HG02588 (cell line): Measurements from ENCODE around the gene ZNF586.
"Not testable (repeated sequence)": the region's sequence is repeated elsewhere in the genome, so short reads cannot be mapped to it uniquely, and the experiment has no call there.

Source experiments
- ATAC-seq: cut with Tn5 transposase; IDR thresholded peaks from one replicate; pipeline ENCODE4 v1.9.1; 2021; ENCODE audit warnings: mild to moderate bottlenecking, moderate library complexity; ENCODE audit not compliant: unreplicated experiment

ZNF586 gene

DNA sequence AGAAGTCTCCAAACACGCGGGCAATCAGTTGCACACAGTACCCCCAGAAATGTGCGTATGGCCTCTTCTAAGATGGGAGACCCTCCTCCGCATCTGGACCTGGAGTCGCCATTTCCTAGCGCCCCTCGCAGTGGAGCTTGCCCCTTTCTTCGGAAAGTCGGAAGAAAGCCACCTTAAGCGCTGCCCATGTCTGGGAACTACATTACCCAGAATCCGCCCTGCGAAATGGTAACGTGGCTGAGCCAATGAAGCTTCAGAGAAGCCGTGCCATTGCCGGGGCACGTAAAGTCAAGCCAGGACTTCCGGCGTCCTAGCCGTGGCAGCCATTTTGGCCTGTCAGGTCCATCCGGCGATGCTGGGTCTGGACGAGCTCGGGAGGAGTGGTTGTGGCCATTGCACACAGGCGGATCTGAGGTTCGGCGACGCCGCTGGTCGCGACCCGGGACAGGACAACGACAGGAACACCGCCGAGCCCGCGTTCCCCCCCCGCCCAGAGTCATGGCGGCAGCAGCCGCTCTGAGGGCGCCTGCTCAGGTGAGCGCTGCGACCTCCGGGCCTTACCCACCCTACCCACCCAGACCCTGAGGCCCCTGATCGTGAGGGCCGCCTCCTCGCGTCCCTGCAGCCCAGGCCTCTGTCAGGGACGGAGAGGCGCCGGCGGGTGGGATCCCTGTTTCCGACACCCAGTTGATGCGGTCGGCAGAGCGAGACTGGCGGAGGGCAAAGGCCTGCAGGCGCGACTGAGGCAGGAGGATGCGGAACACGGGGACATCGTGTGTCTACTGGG lies at the start of gene ZNF586:
ZNF586 (plus strand) TSS at position 332 of the 787 bp plus-strand sequence; CDS start at position 499, 167 bp downstream.
- ATAC-seq = peak; percentile 97

DNA sequence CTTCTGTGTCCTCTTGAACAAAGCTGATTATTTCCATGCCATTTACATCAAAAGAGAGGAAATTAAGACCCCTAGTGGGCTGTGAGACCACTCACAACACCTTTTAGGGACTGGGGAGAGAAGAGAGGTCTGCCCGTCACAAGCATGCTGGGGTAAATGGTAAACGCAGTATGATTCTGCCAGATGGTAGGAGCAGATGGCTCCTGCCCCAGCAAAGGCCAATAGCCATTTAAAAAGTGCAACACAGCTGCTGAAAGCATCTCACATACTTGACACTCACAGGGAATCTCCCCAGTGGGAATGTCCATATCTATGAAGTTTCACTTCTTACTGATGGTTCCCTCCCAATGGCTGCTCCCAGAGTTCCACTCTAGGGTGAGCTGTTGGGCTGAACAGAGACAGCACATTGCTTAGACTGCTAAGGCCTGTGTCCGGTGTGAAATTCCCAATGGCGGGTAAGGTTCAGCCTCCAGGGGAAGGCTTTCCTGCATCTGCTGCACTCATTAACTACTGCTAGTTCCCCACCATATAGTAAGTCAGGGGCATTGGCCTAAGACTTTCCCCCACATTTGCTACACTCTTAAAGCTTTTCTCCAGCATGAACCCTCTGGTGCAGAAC lies 49.5 kb upstream of the ZNF586 start:
- no peak for ATAC-seq

DNA sequence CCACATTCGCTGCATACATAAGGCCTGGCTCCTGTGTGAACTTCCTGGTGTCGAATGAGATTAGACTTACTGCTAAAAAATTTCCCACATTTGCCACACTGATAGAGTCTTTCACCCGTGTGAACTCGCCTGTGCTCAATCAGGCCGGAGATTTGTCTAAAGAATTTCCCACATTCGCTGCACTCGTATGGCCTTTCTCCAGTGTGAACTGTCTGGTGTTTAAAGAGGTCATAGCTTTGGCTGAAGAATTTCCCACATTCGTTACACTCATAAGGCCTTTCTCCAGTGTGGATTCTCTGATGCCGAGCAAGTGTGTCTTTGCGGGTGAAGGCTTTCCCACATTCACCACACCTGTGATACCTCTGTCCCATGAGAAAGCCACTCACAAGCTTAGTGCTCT lies 48.6 kb upstream of the ZNF586 start:
- no peak for ATAC-seq

DNA sequence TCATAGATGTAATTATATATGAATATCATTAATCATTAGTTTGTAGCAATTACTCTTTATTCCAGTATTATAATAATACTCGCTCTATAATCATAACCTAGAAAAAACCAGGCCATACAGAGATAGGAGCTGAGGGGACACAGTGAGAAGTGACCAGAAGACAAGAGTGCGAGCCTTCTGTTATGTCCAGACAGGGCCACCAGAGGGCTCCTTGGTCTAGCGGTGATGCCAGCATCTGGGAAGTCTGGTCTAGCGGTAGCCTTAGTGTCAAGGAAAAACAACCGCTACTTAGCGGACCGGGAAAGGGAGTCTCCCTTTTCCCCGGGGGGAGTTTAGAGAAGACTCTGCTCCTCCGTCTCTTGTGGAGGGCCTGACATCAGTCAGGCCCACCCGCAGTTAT lies 31.2 kb upstream of the ZNF586 start:
- ATAC-seq = not testable (repeated sequence)

DNA sequence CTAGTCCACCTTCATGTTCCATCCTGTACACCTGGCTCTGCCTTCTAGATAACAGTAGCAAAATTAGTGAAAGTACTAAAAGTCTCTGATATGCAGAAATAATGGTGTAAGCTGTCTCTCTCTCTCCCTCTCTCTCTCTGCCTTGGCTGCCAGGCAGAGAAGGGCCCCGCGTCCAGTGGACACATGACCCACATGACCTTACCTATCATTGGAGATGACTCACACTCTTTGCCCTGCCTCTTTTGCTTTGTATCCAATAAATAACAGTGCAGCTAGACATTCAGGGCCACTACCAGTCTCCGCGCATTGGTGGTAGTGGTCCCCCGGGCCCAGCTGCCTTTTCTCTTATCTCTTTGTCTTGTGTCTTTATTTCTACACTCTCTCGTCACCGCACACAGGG lies 30.7 kb upstream of the ZNF586 start:
- ATAC-seq = not testable (repeated sequence)

DNA sequence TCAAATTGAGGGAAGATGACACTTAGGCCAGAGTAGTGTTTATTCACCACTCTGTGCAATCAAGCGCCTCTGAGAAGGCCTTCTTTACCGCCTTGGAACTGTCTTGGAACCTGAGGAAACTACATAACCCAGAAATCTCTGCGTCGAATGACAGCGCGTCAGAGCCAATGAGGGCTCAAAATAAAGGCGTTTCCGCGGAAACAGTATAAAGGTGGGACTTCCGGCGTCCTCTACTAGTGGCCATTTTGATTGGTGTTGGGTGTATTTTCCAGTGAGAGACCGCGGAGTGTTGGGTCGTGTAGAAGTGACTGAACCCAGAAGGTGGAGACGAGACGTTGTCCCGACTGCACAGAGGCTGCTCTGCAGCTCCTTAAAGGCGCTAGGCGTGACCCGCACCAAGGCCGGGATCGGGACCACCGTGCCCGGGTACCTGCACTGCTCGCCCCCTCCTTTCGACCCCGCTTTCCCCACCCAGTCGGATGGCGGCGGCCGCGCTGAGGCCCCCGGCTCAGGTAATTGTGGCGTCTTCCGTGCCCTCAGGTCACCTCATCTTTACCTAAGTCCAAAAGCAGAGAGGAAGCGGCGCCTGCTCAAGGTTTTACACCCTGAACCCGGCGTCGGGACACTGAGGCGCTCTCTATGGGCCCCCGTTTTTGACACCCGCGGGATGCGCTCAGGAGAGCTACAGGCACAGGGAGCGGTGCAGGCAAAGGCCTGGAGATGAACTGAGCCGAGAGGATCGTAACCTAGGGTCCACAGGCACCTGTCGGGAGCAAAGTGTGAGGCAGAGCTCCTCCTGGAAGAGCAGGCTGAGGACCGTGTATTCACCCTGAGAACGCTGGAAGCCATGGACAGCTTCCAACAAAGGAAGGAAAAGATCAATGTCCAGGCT lies 22.6 kb upstream of the ZNF586 start, which contains the start of gene ZNF776:
ZNF776 (plus strand) TSS at position 236 of the 892 bp plus-strand sequence; CDS start at position 480, 244 bp downstream.
- ATAC-seq = peak; percentile 97

DNA sequence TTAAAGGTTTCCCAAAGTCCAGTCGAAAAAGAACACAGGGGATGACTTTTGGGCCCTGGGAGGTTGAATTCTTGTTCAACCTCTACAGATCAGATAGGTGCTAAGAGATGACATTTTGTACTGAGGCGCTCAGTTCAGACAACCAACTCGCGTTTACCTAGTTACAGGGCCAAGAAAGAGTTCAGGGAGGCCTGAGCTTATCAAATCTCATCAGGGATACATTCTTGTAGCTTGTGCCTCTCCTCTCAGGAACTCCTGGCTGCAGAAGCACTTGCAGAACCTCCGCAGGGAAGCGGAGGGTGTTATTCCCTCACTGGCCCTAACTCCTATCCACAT lies 22.0 kb upstream of the ZNF586 start:
- ATAC-seq = no peak

DNA sequence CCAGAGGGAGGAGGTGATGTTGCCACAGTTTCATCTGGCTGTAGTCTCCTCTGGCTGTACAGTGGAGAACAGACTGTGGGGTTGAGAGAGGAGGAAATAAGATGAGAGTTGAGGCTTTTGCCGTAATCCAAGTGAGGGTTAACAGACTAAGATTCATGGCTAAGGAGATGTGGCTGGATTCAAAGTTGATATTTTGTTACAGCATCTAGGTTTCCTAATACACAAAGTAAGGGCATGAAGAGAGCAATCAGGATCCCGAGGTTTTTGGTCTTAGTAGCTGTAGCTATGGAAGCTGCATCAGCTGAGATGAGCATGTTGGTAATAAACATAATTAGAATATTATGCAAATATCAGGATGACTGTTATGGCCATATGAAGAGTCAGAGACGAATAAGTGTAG lies 21.4 kb upstream of the ZNF586 start:
- ATAC-seq = no peak

DNA sequence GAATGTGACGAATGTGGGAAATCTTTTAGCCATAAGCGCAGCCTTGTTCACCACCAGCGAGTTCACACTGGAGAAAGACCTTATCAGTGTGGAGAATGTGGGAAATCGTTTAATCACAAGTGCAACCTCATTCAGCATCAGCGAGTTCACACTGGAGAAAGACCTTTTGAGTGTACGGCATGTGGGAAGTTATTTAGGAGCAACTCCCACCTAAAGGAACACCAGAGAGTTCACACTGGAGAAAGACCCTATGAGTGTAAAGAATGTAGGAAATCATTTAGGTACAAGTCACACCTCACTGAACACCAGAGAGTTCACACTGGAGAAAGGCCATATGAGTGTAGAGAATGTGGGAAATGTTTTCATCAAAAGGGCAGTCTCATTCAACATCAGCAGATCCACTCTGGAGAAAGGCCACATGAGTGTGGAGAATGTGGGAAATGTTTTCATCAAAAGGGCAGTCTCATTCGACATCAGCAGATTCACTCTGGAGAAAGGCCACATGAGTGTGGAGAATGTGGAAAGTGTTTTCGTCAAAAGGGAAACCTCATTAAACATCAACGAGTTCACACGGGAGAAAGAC lies 15.3 kb upstream of the ZNF586 start:
- ATAC-seq = no peak

DNA sequence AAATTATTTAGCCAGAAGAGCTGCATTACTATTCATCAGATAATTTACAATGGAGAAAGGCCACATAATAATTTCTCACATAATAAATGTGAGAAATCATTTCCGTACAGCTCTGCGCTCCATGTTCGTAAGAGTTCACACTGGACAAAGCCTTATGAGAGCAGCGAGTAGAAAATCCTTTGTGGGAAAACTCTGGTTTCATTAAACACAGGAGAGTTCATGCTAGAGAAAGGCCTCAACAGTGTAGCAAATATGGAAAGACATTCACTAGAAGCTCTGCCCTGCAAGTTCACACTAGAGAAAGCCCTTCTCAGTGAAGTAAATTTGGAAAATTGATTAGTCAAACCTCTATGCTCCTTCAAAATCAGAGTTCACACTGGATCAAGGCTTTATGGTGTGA lies 14.4 kb upstream of the ZNF586 start:
- no peak for ATAC-seq

DNA sequence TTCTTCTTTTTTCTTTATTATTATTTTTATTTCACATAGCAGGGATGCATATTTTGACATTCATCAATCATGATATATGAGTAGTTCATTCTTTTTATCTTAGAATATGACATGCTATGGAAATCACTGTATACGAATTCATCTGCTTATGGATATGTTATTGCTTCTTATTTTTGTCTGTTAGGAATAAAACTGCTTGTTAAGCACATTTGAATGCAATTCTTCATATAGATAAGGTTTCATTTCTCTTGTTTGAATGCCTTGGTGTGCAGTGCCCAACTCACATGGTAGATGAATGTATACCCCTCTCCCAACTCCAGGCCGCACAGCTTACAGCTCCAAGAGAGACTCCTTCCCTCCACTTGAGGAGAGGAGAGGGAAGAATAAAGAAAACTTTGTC lies 11.5 kb upstream of the ZNF586 start:
- ATAC-seq = no peak

DNA sequence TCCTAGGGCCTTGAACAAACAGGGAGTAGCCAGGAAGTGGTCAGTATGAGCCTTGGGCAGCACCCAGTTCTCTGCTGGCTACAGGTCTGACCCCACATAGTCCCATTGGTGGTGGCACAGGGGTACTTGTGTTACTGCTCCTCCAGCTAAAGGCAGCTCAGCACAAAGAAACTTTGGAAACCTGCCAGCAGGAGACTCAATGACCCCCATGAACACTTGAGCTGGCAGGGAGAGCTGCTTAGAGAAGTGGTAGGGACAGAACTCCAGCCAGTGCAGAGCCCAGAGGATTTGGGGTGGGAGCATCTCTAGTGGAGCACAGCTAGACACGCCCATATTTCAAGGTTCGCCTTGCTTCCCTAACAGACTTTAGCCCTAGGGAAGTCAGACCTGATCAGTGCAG lies 10.4 kb upstream of the ZNF586 start:
- ATAC-seq = no peak

DNA sequence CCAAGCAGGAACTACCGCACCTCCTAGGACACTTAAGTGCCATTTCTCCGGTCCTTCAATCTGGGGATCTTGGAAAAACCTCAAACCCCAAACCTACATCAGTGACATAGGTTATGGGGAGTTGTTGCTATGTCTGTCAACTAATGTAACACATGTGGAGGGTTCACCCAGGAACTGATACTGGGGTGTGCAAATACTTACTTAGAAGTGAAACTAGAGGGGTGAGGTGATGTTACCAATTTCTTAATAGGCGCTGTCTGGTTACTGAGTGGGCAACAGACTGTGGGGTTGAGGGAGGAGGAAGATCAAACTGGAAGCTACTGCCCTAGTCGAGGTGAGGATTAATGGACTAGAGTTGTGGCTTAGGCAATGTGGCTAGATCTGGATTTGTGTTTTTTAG lies 1.9 kb downstream of the ZNF586 start:
- ATAC-seq = no peak

DNA sequence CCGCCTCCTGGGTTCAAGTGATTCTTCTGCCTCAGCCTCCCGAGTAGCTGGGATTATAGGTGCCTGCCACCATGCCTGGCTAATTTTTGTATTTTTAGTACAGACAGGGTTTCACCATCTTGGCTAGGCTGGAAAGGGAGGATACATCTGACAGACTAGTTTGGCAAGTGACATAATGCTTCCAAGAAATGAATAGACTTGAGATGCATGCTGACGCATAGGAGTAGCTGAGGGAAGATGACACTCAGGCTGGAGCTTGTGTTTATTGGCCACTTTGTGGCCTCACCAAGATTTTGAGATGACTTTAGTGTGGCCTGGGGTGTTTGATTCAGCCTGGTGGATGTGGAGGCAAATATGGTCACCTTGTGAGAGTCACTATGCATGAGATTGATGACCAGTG lies 4.0 kb downstream of the ZNF586 start:
- ATAC-seq = no peak

DNA sequence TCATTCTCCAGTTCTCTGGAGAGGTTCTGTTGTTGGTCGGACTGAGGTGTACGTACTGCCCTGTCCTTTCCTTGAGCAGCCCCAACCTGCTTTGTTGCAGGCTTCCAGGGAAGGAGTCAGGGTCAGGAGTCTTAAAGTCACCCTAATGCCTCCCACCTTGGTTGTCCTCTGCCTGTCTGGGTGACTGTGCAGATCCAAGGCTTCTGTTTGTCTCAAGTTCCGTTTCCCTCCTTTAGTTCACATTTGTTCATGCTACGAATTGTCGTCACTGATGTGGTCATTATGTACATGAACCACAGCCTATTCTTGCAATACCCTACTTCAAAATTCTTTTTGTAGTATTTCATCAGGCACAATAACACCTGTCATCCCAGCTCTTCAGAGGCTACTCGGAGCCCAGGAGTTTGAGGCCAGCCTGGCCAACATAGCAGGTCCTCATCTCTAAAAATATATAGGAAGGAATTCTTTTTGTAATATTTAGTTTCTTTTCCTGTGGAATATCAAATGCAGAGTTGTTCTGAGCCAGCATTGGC lies 7.4 kb downstream of the ZNF586 start:
- no peak for ATAC-seq

DNA sequence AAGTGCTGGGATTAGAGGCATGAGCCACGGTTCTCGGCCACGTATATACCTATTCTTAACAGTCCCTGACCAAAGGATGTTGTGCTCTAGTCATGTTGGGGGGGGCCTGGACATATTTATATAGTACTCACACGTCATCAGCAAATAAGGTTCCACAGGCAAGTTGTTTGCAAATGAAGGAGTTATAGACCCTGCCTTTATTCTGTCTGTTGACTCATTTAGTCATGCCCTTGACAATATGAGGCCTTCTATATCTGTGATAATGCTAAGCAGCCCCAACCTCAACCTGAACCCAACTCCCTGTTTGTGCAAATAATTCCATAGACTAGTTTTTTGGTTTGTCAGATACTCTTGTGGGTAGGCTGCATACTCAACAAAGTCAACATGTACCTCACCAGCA lies 8.9 kb downstream of the ZNF586 start:
- ATAC-seq = no peak

DNA sequence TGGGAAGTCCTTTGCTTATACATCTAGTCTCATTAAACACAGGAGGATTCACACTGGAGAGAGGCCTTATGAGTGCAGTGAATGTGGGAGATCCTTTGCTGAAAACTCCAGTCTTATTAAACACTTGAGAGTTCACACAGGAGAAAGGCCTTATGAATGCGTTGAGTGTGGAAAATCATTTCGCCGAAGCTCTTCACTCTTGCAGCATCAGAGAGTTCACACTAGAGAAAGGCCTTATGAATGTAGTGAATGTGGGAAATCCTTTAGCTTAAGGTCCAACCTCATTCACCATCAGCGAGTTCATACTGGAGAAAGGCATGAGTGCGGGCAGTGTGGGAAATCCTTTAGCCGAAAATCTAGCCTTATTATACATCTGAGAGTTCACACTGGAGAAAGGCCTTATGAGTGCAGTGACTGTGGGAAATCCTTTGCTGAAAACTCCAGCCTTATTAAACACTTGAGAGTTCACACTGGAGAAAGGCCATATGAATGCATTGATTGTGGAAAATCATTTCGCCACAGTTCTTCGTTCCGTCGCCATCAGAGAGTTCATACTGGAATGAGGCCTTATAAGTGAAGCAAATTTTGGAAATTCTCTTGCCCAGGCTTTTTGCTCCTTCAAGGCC lies 9.9 kb downstream of the ZNF586 start:
- no peak for ATAC-seq

DNA sequence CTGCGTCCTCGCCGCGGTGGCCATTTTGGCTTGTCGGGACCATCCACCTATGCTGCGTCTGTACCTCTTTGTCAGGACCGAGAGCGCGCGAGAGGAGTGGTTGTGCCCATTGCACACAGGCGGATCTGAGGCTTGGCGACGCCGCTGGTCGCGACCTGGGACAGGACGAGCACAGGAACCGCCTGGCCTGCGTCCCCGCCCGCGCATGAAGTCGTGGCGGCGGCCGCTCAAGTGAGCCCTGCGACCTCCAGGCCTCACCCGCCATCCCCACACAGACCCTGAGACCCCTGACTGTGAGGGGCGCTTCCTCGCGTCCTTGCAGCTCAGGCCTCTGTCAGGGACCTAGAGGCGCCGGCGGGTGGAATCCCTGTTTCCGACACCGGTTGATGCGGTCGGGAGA lies 16.8 kb downstream of the ZNF586 start:
- ATAC-seq = no peak

DNA sequence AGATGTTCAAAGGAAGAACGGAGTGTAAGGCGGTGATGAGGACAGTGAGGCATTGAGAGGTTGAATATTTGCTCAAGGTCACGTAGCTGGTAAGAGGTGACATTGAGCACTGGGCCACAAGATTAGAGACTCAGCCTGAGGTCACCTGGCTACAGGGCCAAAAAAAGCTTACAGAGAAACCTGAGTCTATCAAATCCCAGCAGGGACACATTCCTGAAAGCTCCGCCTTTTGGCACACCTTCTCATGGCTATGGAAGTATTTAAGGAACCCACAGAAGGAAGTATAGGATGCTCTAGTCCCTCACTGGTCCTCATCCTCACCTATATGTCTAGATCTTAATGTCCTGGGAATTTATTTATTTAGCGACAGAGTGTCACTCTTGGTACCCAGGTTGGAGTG lies 17.4 kb downstream of the ZNF586 start:
- no peak for ATAC-seq

DNA sequence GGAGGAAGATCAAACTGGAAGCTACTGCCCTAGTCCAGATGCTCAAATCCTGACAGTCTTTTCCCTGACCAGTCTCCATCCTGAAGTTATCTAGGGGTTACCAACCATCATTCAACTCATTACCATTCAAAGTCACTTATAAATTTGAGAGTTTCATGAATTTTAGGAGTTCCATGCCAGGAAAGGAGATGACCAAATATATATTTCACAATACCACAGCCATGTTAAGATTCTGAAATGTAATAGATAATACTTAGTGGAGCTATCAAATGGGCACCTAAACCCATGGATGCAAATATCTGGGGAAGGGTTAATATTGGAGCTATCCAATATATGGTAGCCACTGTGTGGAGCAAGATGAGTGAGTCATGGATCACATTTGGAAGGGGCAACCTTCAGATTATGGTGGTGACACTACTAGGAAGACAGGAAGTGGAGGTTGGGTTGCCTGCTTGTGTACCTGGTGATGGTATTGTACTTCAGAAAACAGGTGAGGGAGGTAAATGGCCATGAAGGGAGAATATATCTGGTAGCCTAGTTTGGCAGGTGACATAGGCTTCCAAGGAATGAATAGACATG lies 18.7 kb downstream of the ZNF586 start:
- no peak for ATAC-seq
